Astrocyte (in vitro differentiated cells and primary cell): Measurements from ENCODE around the gene TANGO2.

ENCODE experiments used
- EZH2 ChIP-seq: IDR thresholded peaks from 2 replicates; pipeline ENCODE4 v1.6.1; 2012; ENCODE audit warnings: mild to moderate bottlenecking, low read length, inconsistent platforms; ENCODE audit not compliant: insufficient read depth
- TF ChIP-seq, protein P1 (sequence below): IDR thresholded peaks from 2 replicates; pipeline ENCODE4 v1.5.1; 2011; ENCODE audit warnings: low read depth, mild to moderate bottlenecking, inconsistent platforms, low read length, moderate library complexity; ENCODE audit not compliant: insufficient read depth

DNA sequence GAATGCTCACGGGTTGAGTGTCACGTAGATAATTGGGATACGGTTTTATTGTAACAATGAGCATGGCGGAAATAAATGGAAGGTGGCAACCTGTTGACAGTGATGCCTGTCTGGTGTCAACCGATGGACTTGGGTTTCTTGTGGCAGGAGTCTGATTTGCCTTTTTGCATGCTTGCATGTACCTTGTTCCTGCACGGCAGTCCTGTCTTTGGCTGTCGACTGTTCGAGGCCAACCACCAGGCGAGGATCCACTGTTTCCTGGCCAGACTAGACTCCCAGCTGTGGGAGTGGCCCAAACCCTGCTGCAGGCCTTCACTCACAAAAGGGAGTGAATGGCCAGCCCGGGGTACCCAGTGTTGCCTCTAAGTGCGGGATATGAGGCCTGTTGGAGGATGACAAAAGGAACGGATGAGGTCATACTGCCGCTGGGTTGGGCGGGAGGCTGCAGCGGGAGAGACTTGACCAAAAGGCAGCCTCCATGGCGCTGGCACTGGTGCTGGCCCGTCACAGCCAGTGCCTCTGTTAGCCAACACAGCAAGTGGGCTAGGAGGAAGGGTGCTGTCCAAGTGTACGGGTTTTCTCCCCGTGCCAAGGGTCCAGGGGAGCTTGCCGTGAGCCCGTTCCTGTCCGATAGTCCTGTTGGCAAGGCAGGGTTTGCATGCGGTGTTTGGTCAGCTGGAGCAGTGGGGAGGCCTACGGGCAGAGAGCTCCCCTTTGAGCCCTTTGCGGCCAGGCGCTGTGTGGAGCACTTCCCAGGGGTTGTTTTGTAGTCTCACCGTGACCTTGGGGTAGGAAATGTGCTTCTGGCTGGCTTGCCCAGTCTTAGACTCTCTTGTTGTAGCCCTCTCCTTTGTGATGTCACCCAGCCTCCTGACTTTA lies 60.1 kb downstream of the TANGO2 start:
- TF ChIP-seq, protein P1, sequence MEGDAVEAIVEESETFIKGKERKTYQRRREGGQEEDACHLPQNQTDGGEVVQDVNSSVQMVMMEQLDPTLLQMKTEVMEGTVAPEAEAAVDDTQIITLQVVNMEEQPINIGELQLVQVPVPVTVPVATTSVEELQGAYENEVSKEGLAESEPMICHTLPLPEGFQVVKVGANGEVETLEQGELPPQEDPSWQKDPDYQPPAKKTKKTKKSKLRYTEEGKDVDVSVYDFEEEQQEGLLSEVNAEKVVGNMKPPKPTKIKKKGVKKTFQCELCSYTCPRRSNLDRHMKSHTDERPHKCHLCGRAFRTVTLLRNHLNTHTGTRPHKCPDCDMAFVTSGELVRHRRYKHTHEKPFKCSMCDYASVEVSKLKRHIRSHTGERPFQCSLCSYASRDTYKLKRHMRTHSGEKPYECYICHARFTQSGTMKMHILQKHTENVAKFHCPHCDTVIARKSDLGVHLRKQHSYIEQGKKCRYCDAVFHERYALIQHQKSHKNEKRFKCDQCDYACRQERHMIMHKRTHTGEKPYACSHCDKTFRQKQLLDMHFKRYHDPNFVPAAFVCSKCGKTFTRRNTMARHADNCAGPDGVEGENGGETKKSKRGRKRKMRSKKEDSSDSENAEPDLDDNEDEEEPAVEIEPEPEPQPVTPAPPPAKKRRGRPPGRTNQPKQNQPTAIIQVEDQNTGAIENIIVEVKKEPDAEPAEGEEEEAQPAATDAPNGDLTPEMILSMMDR = no peak
- no peak for TF ChIP-seq EZH2
